HG03378 (cell line): ENCODE data around the gene LBR.

Source experiments
- ATAC-seq: cut with Tn5 transposase; IDR thresholded peaks from one replicate; pipeline ENCODE4 v1.9.1; 2021; ENCODE audit warnings: mild to moderate bottlenecking, moderate library complexity; ENCODE audit not compliant: unreplicated experiment

The LBR gene

GRCh38 chr1:225446981-225447615, 19.3 kb upstream of the LBR start:
- no peak for ATAC-seq

GRCh38 chr1:225446595-225446960, 18.7 kb upstream of the LBR start:
- no peak for ATAC-seq

GRCh38 chr1:225445639-225446594, 18.1 kb upstream of the LBR start:
- no peak for ATAC-seq

GRCh38 chr1:225442123-225442505, 14.3 kb upstream of the LBR start:
- no peak for ATAC-seq

GRCh38 chr1:225441314-225442122, 13.7 kb upstream of the LBR start:
- no peak for ATAC-seq

- no peak for ATAC-seq
Measured at GRCh38 chr1:225440380-225441221, 12.8 kb upstream of the LBR start.

- no peak for ATAC-seq
Measured at GRCh38 chr1:225437710-225438437, 10.0 kb upstream of the LBR start.

GRCh38 chr1:225435957-225436392, 8.1 kb upstream of the LBR start:
- peak; percentile 64 for ATAC-seq

GRCh38 chr1:225435487-225435886, 7.6 kb upstream of the LBR start:
- peak; percentile 5 for ATAC-seq

GRCh38 chr1:225435076-225435475, 7.2 kb upstream of the LBR start:
- no peak for ATAC-seq

GRCh38 chr1:225434046-225434445, 6.2 kb upstream of the LBR start:
- no peak for ATAC-seq

GRCh38 chr1:225431081-225431863, 3.4 kb upstream of the LBR start:
- ATAC-seq, result no peak

GRCh38 chr1:225430301-225430700, 2.5 kb upstream of the LBR start:
- ATAC-seq, result no peak

GRCh38 chr1:225428881-225429455, 1.1 kb upstream of the LBR start:
- ATAC-seq, result peak; percentile 20

- ATAC-seq, result peak; percentile 68
Measured at GRCh38 chr1:225428068-225428880, 436 bp upstream of the LBR start.

GRCh38 chr1:225426395-225427234, 1.2 kb downstream of the LBR start:
- no peak for ATAC-seq

- ATAC-seq, result no peak
Measured at GRCh38 chr1:225425201-225425786, 2.5 kb downstream of the LBR start.
